ENCODE results near the gene ZC3H18.
"Not testable (repeated sequence)": the region's sequence is repeated elsewhere in the genome, so short reads cannot be mapped to it uniquely, and the experiment has no call there.

The ZC3H18 gene

GRCh38 chr16:88608076-88608475 is 37.9 kb downstream of the ZC3H18 start:
- DNase-seq = no peak

- not testable (repeated sequence) for DNase-seq
Measured at GRCh38 chr16:88609426-88609825, 39.2 kb downstream of the ZC3H18 start.

- DNase-seq = no peak
Measured at GRCh38 chr16:88610080-88610479, 39.9 kb downstream of the ZC3H18 start.

- no peak for DNase-seq
Measured at GRCh38 chr16:88610909-88611812, 41.0 kb downstream of the ZC3H18 start.

GRCh38 chr16:88613293-88613692 is 43.1 kb downstream of the ZC3H18 start:
- DNase-seq = no peak

GRCh38 chr16:88613911-88614817 is 44.0 kb downstream of the ZC3H18 start:
- DNase-seq = no peak

GRCh38 chr16:88614818-88615580 is 44.8 kb downstream of the ZC3H18 start:
- DNase-seq = peak; percentile 56

GRCh38 chr16:88616320-88616719 is 46.1 kb downstream of the ZC3H18 start:
- DNase-seq = no peak

- DNase-seq = no peak
Measured at GRCh38 chr16:88616736-88617135, 46.5 kb downstream of the ZC3H18 start.

- DNase-seq = no peak
Measured at GRCh38 chr16:88617268-88618031, 47.2 kb downstream of the ZC3H18 start.

- DNase-seq = no peak
Measured at GRCh38 chr16:88618182-88618955, 48.2 kb downstream of the ZC3H18 start.

GRCh38 chr16:88618956-88619667 is 48.9 kb downstream of the ZC3H18 start:
- no peak for DNase-seq

- no peak for DNase-seq
Measured at GRCh38 chr16:88619859-88620815, 49.9 kb downstream of the ZC3H18 start.

GRCh38 chr16:88622125-88622524 is 51.9 kb downstream of the ZC3H18 start:
- DNase-seq = no peak

- no peak for DNase-seq
Measured at GRCh38 chr16:88622866-88623265, 52.7 kb downstream of the ZC3H18 start.

- no peak for DNase-seq
Measured at GRCh38 chr16:88623858-88624257, 53.7 kb downstream of the ZC3H18 start.

- no peak for DNase-seq
Measured at GRCh38 chr16:88624481-88624880, 54.3 kb downstream of the ZC3H18 start.

- no peak for DNase-seq
Measured at GRCh38 chr16:88624977-88625576, 54.9 kb downstream of the ZC3H18 start.

- no peak for DNase-seq
Measured at GRCh38 chr16:88626646-88627045, 56.4 kb downstream of the ZC3H18 start.

All from NCI-H2171 (cell line).